Embryonic facial prominence (tissue), 1 donor: ENCODE data around the gene ZC3H7A.
"Not testable (repeated sequence)": the region's sequence is repeated elsewhere in the genome, so short reads cannot be mapped to it uniquely, and the experiment has no call there.

Experiments
- DNase-seq: peaks from one replicate; pipeline ENCODE4 v3.0.0-alpha.2; 2016; ENCODE audit errors: extremely low spot score

ZC3H7A gene

DNA sequence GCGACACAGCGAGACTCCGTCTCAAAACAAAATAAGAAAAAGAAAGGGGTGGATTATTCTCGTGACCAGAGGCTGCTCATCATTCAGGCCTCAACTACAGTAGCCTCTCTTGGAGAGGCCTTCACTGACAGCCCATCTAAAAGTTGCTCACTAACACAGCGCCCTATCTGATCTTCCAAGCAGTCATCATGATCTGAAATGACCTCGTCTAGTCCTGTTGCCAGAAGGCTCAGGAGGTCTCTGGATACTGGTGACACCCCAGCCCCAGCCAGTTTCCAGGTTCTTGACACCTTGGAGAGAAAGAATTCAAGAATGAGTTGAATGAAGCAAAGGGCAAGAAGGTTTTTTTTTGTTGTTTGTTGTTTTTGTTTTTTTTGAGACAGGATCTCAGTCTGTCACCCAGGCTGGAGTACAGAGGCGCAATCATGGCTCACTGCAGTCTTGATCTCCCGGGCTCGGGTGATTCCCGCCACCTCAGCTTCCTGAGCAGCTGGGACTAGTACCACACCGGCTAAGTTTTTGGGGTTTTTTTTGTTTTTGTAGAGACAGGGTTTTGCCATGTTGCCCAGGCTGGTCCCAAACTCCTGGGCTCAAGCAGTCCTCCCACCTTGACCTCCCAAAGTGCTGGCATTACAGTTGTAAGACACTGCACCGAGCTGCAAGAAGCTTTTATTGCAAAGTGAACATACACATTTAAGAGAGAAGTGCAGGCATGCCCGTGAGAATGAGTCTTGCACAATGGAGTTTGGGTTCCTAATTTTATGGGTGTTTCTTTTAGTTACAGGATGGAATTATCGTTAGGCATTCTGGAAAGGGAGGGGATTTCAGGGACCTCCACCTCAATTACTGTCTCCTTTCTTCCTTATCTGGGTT is 2.7 kb upstream of the ZC3H7A start:
- DNase-seq = no peak

- DNase-seq = no peak
Measured at GRCh38 chr16:11799017-11799381, 1.9 kb upstream of the ZC3H7A start.

- no peak for DNase-seq
Measured at GRCh38 chr16:11797957-11798299, 870 bp upstream of the ZC3H7A start.

GRCh38 chr16:11796227-11797165 is 562 bp downstream of the ZC3H7A start:
- no peak for DNase-seq

GRCh38 chr16:11795887-11796226 is 1.2 kb downstream of the ZC3H7A start:
- DNase-seq = no peak

DNA sequence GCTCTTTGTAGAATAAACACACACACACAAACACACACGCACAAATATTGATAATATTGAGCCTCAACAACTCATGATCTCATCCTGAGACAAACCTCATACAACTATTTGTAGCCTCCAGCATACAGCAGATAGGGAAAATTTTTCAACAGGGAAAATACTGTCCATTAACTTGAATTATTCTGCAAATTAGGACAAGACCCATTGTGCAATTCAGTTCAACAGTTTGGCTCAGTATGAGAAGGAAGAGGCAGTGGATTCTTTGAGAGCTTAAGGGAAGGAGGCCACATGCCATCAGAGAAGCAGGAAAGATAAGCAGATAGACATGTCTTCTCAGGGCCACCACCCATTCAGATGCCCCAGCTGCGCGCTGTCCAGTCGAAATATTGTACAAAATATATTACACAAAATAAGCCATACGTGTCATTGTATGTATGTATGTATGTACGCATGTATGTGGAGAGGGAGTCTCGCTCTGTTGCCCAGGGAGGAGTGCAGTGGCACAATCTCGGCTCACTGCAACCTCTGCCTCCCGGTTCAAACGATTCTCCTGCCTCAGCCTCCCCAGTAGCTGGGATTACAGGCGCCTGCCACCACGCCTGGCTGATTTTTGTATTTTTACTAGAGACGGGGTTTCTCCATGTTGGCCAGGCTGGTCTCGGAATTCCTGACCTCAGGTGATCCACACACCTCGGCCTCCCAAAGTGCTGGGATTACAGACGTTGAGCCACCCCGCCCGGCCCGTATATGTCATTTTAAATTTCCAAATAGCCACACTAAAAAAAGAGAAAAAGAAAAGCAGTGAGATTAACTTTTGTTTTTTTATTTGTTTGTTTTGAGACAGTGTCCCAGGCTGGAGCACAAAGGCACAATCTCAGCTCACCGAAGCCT is 1.8 kb downstream of the ZC3H7A start:
- DNase-seq = no peak

GRCh38 chr16:11794447-11794846 is 2.6 kb downstream of the ZC3H7A start:
- DNase-seq = no peak

- DNase-seq = no peak
Measured at GRCh38 chr16:11793840-11794239, 3.2 kb downstream of the ZC3H7A start.

DNA sequence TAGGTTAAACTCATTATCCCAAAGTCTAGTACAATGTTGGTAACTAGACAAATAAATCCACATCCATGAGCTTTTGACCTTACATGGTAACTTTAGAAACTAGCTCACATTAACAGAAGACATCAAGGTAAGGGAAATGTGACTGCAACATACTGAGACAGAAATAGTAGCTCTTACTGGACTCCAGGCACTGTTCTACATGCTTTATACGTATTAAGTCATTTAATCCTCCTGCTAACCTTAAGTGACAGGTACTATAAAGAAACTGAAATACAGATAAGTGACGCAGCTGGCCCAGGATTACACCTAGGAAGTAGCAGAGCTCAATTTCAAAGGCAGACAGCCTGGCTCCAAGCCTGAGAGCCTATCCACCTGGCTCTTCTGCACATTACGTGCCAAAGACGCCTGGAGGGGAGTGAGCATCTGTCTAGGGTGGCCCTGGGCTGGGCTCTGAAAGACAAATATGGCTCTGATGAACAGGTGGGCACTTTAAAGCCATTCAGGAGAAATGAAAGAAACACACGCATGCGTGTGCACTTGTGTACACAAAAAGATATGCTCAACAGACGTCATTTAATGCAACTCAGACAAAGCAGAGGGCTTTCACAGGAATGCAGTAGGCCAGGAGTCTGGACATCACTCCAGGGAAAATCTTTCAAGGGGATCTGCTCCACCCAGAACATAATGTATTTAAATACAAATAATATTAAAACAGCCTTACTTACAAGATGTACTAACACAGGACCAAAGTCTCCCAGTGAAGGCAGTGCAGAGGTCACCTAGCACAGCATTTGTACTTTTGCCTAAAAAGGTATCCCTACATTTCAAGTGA is 4.4 kb downstream of the ZC3H7A start:
- peak; percentile 9 for DNase-seq

GRCh38 chr16:11791144-11791828 is 5.8 kb downstream of the ZC3H7A start:
- no peak for DNase-seq

GRCh38 chr16:11788914-11789313 is 8.1 kb downstream of the ZC3H7A start:
- no peak for DNase-seq

- DNase-seq = not testable (repeated sequence)
Measured at GRCh38 chr16:11784980-11785599, 12.0 kb downstream of the ZC3H7A start.

- not testable (repeated sequence) for DNase-seq
Measured at GRCh38 chr16:11784381-11784780, 12.7 kb downstream of the ZC3H7A start.

- no peak for DNase-seq
Measured at GRCh38 chr16:11784038-11784369, 13.1 kb downstream of the ZC3H7A start.

- DNase-seq = no peak
Measured at GRCh38 chr16:11783319-11784037, 13.6 kb downstream of the ZC3H7A start.

DNA sequence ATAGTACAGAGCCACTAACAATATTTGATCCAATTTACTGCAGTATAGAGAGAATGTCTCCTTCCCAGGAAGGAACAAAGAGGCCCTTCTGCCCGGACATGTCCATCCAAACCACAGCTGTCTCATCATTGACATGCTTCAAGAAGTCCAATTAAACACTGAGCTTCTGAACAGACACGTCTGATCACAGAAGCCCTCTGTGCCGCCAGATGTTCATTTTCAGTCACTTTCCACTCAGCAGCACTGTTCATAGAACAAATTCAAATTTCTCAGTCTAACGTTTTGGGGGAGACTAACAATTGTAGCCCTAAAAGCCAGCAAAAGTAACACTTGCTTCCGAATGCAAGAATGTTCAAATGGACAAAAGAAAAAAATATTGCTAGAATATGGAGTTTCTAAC is 15.3 kb downstream of the ZC3H7A start:
- DNase-seq = no peak

GRCh38 chr16:11780991-11781680 is 15.9 kb downstream of the ZC3H7A start:
- DNase-seq = no peak

GRCh38 chr16:11779074-11779473 is 18.0 kb downstream of the ZC3H7A start:
- no peak for DNase-seq
